NCI-H2081 treated with DMSO at 0.1 percent for 48 hours (cell line): ENCODE measurements around the gene MAGEH1.

Experiments used
- DNase-seq: peaks from one replicate; lab custom pipeline; 2025; lab: John Stamatoyannopoulos, UW

The MAGEH1 gene

DNA sequence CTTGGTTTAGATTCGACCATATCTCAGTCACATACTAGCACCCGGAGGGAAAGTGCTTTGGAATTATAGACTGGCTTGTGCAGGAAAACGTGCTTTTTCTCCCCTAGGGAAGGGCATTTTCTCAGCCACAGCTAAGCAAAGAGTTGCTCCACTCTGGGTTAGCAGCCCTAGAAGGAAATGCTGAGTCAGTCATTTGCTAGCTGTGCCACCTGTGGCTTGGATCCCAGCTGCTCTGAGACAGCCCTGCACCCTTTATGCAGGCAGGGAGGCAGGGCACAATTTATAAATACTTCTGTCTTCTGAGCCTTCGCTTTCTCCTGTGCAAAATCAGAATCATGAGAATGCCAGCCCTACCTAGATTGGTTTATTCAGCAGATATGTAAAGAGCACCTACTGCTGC is 39.0 kb downstream of the MAGEH1 start:
- no peak for DNase-seq
